ENCODE data around the gene RIMS3. TPM values are rescaled to one million over a fixed set of nuclear protein-coding genes. Genes with fewer than 3 reads are reported as not detected.

The RIMS3 gene
- total RNA-seq, 1 donor from 2014 or later = 0.20 TPM

GRCh38 chr1:40653851-40654537 is 11.5 kb downstream of the RIMS3 start:
- peak in 1 of 2 donors; percentile 21 for DNase-seq (ENCODE audit: low read depth in 2 of 2)

- no peak for DNase-seq (ENCODE audit: low read depth in 2 of 2)
These were observed 12.5 kb downstream of the RIMS3 start for GRCh38 chr1:40652979-40653378.

- DNase-seq (ENCODE audit: low read depth in 2 of 2) = no peak
These were observed 13.0 kb downstream of the RIMS3 start for GRCh38 chr1:40652468-40652867.

- DNase-seq (ENCODE audit: low read depth in 2 of 2) = no peak
These were observed 14.2 kb downstream of the RIMS3 start for GRCh38 chr1:40651138-40651857.

- DNase-seq (ENCODE audit: low read depth in 2 of 2) = peak in 1 of 2 donors; percentile 35
These were observed 15.4 kb downstream of the RIMS3 start for GRCh38 chr1:40650075-40650474.

- no peak for DNase-seq (ENCODE audit: low read depth in 2 of 2)
These were observed 15.9 kb downstream of the RIMS3 start for GRCh38 chr1:40649592-40649930.

GRCh38 chr1:40648928-40649591 is 16.4 kb downstream of the RIMS3 start:
- no peak for DNase-seq (ENCODE audit: low read depth in 2 of 2)

- no peak for DNase-seq (ENCODE audit: low read depth in 2 of 2)
These were observed 17.3 kb downstream of the RIMS3 start for GRCh38 chr1:40648200-40648599.

- DNase-seq (ENCODE audit: low read depth in 2 of 2) = peak; percentile 52 to 67
These were observed 19.2 kb downstream of the RIMS3 start for GRCh38 chr1:40646315-40646714.

- no peak for DNase-seq (ENCODE audit: low read depth in 2 of 2)
These were observed 20.3 kb downstream of the RIMS3 start for GRCh38 chr1:40645118-40645680.

- no peak for DNase-seq (ENCODE audit: low read depth in 2 of 2)
These were observed 23.8 kb downstream of the RIMS3 start for GRCh38 chr1:40641601-40642242.

GRCh38 chr1:40640314-40641076 is 25.0 kb downstream of the RIMS3 start:
- no peak for DNase-seq (ENCODE audit: low read depth in 2 of 2)

- no peak for DNase-seq (ENCODE audit: low read depth in 2 of 2)
These were observed 27.1 kb downstream of the RIMS3 start for GRCh38 chr1:40638097-40639036.

- DNase-seq (ENCODE audit: low read depth in 2 of 2) = no peak
These were observed 27.9 kb downstream of the RIMS3 start for GRCh38 chr1:40637470-40638007.

GRCh38 chr1:40636777-40637176 is 28.7 kb downstream of the RIMS3 start:
- DNase-seq (ENCODE audit: low read depth in 2 of 2) = no peak

- no peak for DNase-seq (ENCODE audit: low read depth in 2 of 2)
These were observed 29.6 kb downstream of the RIMS3 start for GRCh38 chr1:40635763-40636500.

- DNase-seq (ENCODE audit: low read depth in 2 of 2) = peak in 1 of 2 donors; percentile 45
These were observed 30.4 kb downstream of the RIMS3 start for GRCh38 chr1:40634901-40635655.

- no peak for DNase-seq (ENCODE audit: low read depth in 2 of 2)
These were observed 31.5 kb downstream of the RIMS3 start for GRCh38 chr1:40633931-40634376.
